ENCODE results near the gene TOX3.

TOX3 gene

DNA sequence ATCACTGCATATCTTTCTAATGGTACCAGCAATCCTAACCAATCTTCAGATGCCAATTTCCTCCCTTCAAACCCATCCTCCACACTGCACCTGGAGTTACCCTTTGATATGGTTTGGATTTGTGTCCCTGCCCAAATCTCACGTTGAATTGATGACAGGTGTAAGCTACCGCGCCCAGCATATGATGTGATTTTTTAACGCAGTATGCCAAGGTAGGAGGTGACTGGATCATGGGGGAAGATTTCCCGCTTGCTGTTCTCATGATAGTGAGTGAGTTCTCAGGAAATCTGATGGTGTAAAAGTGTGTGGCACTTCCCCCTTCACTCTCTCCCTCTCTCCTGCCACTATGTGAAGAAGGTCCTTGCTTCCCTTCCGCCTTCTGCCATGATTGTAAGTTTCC, 57.0 kb downstream of the TOX3 start:
- no peak for FAIRE-seq

DNA sequence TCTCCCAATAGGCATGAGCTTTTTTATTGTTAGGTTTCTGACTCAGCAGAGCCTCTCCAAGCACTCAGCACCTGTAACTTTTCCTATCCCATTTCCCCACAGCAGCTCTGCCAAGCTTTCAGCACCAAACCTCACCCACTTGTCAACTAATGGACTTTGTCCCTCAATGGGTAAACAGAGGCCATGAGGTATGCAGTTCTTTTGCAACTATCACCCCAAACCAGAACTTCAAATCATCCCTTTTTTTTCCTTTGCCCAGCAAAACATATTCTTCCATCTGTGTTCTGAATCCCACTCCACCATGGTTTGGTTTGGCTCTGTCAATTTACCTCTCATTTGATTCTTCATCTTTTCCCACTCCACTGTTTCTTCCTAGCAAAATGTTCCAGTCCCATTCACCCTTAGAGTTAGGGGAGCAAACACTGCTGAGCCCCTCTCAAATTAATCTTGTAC, 58.1 kb downstream of the TOX3 start:
- FAIRE-seq = no peak

DNA sequence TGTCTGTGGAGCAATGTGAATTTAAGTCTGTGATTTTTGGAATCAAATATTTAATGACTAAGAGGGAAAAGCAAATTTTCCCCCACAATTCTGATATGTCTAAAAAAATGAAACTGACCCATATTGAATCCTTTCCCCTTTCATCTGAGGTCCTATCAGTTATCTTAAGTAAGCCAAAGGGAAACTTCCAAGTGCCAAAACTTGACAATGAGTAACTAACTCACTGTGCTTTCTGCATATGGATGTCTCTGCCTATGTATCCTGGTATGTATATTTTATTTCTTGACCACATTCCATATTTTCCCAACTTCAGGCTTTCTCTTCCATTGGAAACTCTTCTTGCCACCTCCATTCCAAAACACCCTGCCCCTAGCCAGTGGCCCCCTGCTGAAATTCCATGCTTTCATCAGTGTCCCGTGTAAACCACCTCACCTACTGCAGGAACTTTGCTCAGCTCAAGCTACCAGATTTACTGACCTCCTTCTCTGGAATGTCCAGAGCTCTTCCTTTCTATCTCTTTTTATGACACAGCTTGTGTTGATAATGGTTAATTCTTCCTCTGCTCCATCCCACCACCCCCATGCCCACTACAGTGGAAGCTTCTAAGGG, 59.0 kb downstream of the TOX3 start:
- FAIRE-seq = no peak

DNA sequence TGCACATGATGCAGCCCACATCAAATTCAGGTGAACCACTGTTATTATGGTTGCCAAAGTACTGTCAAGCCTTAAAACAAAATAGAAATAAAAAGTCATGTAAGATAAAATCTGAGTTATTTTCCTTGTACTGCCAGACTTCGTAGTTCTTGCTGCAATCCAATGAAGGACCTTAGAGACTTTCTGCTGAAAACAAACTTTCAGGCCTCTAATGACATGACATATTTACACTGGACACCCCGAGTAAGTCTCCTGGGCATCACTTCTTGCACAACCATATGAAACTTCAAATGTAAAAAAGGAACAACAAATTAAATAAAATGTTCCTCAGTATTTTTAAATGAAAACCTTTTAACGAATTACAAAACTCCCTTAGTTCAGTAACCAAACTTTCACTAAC, 66.7 kb downstream of the TOX3 start:
- FAIRE-seq = no peak

DNA sequence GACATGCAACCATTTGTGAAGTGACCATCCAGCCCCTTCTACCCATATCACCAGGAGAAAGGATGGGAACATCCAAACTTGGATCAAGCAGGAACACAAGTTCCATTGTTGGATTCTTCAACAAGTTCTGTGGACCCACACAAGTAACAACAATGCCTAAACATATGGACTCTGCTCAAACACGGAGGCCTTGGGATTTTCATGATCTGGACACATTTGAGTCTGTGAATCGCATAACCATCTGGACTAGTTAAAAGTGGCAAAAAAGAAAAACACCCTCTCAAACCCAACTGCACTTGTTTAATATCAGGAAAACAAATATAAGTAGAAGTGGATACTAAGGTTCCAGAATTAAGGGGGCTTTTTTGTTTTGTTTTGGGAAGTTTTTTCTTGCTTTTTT, 70.8 kb downstream of the TOX3 start:
- FAIRE-seq = no peak

DNA sequence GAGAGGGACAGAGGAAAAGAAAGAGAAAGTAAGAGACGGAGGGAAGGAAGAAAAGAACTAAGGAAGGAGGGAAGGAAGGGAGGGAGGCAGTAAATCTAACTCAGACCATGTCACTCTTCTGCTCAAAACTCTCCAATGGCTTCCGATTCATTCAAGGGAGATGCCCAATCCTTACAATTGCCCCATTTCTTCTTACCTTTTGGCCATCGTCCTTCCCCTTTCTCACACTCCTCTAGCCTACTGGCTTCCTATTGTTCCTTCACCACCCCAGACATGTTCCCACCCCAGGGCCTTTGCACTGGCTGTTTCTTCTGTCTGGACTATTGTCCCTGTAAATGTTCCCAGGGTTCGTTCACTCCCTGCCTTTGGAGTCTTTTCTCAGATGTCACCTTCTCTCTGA, 72.3 kb downstream of the TOX3 start:
- no peak for FAIRE-seq

DNA sequence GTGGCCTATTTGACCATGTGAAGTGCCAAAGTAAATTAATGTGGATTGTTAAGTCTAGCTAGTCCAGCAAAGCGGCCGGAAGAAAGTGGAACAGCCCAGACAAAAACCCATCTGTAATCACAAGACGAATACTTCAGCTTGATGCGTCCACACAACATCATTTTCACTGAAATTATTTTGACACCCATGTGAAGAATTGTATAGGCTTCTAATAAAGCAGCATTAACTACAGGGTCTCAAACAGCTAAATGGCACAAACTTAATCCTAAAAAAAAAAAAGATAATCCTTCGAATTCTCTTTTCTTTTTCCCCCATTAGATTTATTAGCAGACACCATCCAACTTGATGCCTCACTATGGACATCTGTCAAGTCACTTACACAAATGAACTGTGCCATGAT, 73.8 kb downstream of the TOX3 start:
- no peak for FAIRE-seq

DNA sequence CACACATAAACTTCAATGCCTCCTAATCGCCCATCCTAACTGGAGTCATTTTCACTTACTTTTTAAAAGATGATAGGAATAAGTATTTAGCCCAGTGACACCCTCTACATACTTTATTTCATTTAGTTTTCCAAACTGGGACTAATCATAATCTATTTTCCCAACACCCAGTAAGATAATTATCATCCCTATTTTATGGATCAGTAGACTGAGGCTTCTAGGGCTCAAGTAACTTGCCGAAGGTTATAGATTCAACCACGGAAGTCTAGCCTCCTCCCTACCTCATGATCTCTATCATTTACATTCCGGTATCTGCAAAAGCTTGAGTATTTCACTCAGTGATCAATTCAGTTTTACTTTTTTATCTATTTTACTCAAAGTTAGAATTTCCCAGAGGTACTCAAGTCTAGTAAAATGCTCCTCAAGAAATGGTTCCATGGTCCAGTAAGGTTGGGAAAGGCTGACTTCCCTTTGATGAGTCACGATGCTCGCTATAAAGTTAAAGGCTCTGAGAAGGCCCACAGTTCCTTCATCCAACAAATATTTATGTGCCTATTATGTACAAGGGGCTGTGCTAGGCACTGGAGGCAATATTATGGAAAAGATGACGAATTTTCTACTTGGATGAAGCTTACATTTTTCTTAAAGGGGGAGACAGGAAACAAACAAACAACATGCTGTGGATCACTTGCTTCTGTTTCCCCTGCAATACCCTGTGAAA, 75.1 kb downstream of the TOX3 start:
- FAIRE-seq = no peak

DNA sequence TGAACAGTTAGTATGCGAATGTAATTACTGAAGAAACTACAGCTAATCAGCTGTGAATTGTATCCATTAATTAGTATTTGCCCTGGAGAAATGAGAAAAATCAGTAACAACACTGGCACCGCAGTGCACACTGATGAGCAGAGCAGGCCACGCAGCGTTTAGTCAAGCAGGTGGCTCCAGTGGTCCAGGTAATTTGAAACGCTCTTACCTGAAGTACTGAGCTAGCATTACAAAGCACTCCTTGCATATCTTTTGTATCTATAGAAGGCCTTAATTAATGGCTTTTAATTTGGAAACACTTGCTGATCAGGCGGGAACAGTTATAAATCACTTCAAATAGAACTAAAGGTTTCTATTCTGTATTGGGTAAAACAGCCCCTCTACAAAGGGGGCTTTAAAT, 76.4 kb downstream of the TOX3 start:
- FAIRE-seq = no peak

DNA sequence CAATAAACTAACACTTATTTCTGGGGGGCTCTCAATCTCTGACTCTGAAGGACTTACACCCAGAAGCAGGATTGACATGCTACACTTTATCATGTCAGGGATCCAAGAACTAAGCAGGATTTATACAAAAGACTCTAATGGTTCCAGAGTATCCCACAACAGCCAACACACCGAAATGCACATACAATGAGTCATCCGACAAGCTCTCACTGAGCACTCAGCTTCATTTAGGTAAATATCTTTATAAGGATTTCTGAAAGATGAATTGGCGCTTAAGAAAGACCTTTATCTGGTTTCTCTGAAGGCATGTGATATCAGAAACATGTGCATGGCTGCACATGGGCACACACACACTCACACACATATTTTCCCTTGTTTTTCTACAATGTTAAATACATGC, 77.2 kb downstream of the TOX3 start:
- FAIRE-seq = peak; percentile 24

DNA sequence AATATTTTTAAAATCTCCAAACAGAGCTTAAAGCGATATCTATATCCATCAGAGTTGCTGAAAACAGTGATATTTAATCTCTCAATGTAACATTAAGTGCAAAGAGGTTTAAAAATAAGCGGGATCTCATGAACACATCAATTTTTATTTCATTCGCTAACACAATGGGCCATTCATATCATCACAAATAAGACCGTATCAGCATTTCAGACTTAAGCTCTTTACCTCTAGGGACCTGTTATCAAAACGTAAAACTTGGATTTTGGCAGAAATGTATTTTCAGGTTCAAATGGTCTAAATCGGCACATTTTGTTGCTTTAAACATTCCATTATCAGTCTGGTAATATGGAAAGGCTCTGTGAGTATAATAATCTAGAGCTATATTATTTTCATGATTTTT, 77.9 kb downstream of the TOX3 start:
- FAIRE-seq = no peak

DNA sequence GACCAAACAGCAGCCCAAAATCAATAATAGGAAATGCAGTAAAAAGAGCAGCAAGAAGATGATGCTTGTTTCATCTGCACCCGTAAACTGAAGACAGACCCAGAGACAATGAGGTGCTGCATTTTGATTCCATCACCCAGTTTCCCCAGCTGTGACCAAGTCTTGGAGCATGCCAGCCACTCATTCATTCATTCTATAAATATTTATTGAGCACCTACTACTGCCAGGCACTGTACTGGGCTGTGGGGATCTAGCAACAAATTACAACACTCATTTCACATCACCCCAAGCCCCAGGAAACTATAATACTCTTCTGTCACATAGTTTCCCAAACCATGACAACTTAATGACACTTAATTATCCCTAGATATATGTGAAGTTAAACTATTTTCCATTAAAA, 79.2 kb downstream of the TOX3 start:
- no peak for FAIRE-seq

DNA sequence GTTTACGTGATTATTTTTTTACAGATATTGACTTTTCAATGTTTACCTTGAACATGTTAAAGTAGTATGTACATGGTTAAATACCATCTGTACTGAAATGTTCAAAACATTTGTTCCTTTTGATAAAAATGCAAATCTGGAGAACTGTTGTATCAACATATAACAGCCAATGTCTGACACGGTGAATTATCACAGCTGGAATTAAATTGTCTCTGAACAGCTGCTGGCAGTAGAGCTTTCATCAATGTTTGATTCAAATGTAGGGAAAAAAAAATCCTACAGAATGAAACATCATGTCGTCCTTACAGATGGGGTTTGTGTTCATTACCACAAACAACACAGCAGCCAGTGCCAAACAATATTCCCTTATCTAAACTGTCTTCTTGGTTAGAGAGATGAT, 79.9 kb downstream of the TOX3 start:
- FAIRE-seq = peak; percentile 5

DNA sequence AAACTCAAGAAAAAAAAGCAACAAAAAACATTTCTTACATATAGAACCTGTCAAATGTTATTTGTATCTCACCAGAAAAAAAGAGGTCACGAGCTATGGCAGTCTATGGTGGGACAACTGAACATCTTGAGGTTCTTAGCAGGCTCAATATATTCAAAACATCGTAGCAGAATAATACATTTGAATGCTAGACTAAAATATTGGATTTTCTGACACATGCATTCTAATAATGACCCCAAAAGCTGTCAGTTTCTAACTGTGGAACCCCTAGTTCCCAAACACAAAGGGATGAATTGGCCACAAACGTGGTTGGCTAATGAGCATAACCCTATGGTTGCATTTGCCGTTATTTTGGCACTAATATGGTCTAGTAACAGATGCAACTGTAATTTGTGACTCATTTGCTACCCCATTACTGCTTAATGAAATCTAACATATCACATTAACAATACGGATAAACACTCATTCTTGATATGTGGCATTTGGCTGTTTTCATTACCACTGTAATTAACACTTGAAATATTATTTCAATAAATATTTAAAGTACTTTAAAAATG, 81.2 kb downstream of the TOX3 start:
- no peak for FAIRE-seq

DNA sequence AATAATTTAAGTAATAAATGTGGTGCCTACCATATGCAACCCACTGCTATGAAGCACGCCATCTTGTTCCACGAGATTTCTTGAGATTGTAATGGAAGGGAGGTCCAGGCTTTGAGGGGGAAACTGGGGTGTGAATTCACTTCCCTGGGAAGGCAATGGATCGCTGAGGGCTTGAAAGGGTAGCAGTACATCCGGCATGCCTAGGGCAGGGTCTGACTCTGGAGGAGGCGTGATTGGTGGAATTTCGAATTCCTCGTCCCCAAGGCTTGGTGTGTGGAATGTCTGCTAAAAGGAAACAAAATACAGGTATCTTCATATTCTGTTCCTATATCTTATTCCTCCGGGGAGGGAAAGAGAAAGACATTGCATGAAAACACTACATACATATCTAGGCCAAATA, 83.0 kb downstream of the TOX3 start:
- FAIRE-seq = no peak

DNA sequence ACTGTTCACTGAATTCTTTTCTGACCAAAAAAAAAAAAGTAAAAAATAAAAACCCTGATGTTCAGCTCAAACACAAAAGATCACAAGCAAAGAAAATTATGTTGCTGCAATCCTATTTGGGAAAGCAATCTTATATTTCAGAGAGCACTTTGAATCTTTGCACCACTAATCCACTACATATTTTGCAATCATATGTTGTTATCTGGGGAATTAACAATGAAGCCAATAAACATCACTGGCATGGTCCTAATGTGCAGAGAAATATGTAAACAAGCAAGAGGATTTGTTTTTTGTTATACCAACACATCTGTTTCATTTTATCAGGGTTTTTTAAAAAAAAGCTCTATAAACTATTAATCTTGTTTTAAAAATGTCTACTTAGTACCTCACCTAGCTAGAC, 84.1 kb downstream of the TOX3 start:
- FAIRE-seq = no peak

DNA sequence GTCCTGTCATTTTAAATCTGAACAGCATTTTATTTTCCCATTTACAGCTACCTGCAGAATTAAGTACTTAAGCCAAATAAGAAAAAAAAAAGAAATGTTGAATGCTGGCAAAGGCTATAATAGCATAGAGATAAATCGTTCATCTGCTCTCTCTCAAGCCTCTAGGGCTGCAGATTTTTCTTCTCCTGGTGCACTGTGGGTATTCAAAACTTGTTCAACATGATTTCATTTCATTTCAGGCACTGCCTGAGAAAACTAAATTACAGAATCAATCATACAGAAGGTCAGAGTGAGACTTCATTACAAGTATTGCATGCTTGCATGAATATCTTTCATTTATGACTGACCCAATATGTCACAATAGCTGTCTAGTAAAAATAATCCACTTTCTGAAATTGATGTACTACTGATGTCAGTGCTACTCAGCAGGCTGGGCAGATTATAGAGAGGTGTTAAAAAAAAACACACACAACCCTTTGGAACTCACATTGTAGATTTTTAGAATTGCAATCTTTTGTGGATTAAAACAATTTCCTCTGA, 86.2 kb downstream of the TOX3 start:
- no peak for FAIRE-seq

DNA sequence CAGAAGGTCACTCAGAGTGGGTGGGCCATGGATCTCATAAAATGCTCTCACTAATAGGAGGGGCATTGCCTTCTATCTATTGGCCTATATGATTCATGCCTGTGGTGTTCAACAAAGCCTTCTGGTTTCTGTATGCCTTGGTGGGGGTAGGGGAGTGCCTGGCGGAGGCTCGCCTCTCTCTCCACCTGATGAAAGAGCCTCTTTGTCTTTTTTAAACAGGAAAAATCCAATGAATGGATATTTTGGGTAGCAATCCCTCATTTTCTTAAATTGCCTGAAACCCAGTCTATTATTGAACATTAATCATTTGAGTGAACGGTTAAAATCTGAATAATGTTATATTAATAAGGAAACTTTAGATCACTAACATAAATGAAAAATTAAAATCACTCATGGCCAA, 90.6 kb downstream of the TOX3 start:
- FAIRE-seq = no peak

DNA sequence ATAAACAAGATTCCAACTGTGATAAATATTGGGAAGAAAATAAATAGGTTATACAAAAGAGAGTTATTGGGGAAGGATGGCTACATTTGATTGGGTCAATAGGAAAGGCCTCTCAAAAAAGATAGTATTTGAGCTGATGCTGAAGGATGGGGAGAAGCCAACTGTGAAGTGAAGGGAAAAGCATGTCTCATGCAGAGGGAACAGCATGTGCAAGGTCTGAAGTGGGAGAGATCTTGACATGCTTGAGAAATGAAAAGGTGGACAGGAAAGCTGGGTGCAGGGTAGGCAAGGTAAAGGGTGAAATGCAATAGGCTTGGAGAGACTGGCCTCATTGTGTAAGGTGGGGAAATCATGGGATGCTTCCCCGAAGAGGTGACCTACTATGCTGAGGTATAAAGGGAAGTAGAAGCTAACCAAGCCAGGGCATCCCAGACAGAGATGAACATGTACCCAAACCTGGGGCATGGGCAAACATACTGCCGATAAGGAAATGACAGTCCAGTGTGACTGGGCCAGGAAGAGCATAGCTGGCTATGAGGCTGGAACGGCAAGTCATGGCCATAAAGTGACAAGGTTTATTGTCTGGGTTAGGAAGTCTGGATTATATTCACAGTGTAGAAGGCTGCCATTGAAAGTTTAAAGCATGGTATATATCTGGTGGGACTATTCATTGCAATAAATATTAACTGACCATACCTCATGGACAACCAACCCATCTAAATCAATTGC, 91.2 kb downstream of the TOX3 start:
- FAIRE-seq = no peak

DNA sequence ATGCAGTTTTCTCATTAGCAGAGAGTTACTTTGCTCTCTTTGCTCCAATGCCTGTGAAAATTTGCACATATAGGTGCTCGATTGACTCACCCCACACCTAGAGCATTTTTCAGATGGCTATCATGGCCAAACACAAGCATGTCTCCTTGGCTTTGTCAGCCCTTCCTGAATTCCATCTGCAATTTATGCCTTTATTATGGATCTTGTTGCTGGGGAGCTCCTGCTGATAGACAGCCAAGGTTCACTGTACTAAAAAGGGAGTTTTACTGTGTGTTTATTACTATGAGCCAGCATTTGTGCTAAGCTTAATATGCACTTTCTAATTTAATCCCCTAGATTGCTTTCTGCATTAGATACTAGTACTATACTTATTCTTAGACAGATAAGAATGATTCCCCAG, 93.3 kb downstream of the TOX3 start:
- FAIRE-seq = no peak

DNA sequence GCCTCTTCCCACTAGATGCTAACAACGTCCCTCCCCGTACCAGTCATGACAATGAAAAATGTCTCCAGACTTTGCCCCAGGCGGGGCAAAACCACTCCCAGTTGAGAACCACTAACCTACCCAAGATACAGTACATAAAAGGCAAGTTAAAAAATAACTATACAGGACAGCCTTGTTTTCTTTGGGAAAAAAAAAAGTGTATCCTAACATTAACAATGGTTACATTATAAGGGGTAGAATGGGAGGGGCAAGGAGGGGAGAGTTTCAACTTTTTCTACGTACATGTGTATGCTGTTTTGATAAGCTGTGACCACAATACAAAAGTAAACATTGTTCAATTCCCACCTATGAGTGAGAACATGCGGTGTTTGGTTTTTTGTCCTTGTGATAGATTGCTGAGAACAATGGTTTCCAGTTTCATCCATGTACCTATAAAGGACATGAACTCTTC, 94.9 kb downstream of the TOX3 start:
- FAIRE-seq = no peak

DNA sequence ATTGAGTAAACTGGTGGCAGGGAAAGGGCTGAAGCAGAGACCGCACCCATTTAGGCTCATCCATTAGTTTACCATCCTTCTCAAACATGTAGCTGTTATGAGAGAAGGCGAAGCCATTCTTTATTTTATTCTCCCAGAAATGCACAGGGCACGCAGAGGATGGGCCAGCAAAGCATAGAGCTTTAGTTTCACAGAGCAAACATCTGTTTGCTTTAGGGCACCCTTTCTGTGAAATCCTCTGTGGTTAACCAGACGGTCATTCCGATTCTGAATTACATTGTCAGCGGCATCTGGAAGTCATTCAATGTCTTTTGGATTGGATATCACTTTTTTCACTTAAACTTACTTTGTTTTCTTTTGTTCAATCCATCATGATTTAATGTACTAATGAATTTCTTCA, 96.0 kb downstream of the TOX3 start:
- FAIRE-seq = no peak

DNA sequence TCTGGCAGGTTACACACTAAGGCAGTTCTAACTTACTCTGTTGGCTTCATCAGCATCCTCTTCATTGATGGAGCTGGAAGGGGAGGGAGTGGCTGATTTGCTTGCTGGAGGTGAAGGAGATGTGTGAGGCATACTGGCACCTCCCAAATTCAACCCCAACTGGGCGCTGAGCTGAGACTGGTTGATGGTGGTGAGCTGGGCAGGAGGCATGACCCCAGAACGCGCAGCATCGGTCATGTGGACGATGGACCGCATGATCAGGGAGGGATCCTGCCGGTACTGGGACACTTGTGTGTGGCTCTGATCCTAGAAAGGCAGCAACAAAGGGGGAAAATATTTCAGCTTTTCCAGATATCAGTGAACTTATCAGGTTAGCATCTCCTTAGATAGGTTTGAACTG, 96.7 kb downstream of the TOX3 start:
- no peak for FAIRE-seq

DNA sequence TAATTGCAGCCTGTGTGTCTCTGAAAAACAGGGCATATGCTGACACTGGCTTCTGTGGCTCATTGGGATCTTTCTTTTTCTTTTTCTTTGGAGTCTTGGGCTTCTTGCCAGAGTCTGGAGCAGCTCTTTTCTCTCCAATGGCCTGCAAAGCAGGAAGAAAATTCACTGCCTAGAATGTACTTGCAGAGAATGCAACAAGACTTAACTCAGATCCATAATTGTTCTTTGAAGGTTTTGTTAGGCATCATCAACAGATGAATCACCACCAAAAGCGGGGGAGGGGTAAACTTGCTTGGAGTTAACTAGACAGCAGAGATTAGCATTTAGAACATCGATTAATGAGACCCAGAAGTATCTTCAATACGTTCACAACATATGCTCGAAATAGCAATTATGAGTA, 100.9 kb downstream of the TOX3 start:
- no peak for FAIRE-seq

Measured in islet of Langerhans (tissue), 1 donor.